KOPT-K1 (cell line): ENCODE data around the gene RCAN2.

Source experiments
- H3K27ac ChIP-seq: fragments of 200-600 bp; sonication (generic); 2 replicates; pipeline ENCODE4 v1.5.1; 2016; ENCODE audit warnings: antibody characterized with exemption, mild to moderate bottlenecking, low read depth, low read length; ENCODE audit not compliant: poor library complexity, severe bottlenecking
- H3K36me3 ChIP-seq: fragments of 200-600 bp; sonication (generic); 2 replicates; pipeline ENCODE4 v1.5.1; 2017; ENCODE audit warnings: antibody characterized with exemption, mild to moderate bottlenecking, low read length, moderate library complexity; ENCODE audit not compliant: insufficient read depth
- H3K9me3 ChIP-seq: fragments of 200-600 bp; sonication (generic); 2 replicates; pipeline ENCODE4 v1.5.1; 2017; ENCODE audit warnings: antibody characterized with exemption, low read length, mild to moderate bottlenecking; ENCODE audit not compliant: insufficient read depth, poor library complexity, severe bottlenecking

The RCAN2 gene

GRCh38 chr6:46175976-46176375, 315.3 kb downstream of the RCAN2 start:
- no peaks in the 10 kb centered on the region for H3K9me3 ChIP-seq
- no peak overlapping the region for H3K27ac ChIP-seq
- H3K36me3 ChIP-seq: no peaks in the 10 kb centered on the region

GRCh38 chr6:46175446-46175845, 315.8 kb downstream of the RCAN2 start:
- Histone ChIP-seq H3K36me3 (no peaks in the 10 kb centered on the region), H3K27ac (no peak overlapping the region), H3K9me3 (peaks cover 4% of the 10 kb centered on the region)

GRCh38 chr6:46174904-46175303, 316.3 kb downstream of the RCAN2 start:
- H3K36me3 ChIP-seq: no peaks in the 10 kb centered on the region

GRCh38 chr6:46172176-46172575, 319.1 kb downstream of the RCAN2 start:
- H3K36me3 ChIP-seq: no peaks in the 10 kb centered on the region
- peaks cover 5% of the 10 kb centered on the region for H3K9me3 ChIP-seq
- no peak overlapping the region for H3K27ac ChIP-seq

More at GRCh38 chr6:46174904-46175303, 316.3 kb downstream of the RCAN2 start:
- Histone ChIP-seq H3K27ac (no peak overlapping the region), H3K9me3 (peaks cover 5% of the 10 kb centered on the region)
